HG02970 (cell line): ENCODE measurements around the gene PRUNE1.

Source experiments
- ATAC-seq: cut with Tn5 transposase; IDR thresholded peaks from one replicate; pipeline ENCODE4 v1.9.1; 2021; ENCODE audit warnings: mild to moderate bottlenecking, moderate library complexity, moderate number of reproducible peaks; ENCODE audit not compliant: unreplicated experiment, low FRiP score

The PRUNE1 gene

GRCh38 chr1:151002611-151003010 lies 5.6 kb upstream of the PRUNE1 start:
- ATAC-seq: no peak

GRCh38 chr1:151003180-151003579 lies 5.1 kb upstream of the PRUNE1 start:
- ATAC-seq: no peak

- ATAC-seq: no peak
Observed at GRCh38 chr1:151005729-151006319, 2.4 kb upstream of the PRUNE1 start.

- no peak for ATAC-seq
Observed at GRCh38 chr1:151006327-151007052, 1.8 kb upstream of the PRUNE1 start, which contains the start of gene MINDY1. Gene MINDY1, minus strand, starts transcription at chr1:151006902. Its CDS starts 4,285 bp downstream, at chr1:151002617.

- ATAC-seq: no peak
Observed at GRCh38 chr1:151007853-151008243, 401 bp upstream of the PRUNE1 start.

GRCh38 chr1:151009206-151009587 lies 948 bp downstream of the PRUNE1 start:
- no peak for ATAC-seq

- no peak for ATAC-seq
Observed at GRCh38 chr1:151009674-151010345, 1.6 kb downstream of the PRUNE1 start.

GRCh38 chr1:151010346-151010726 lies 2.1 kb downstream of the PRUNE1 start:
- no peak for ATAC-seq

- no peak for ATAC-seq
Observed at GRCh38 chr1:151011154-151011850, 3.1 kb downstream of the PRUNE1 start.

- no peak for ATAC-seq
Observed at GRCh38 chr1:151012684-151013471, 4.6 kb downstream of the PRUNE1 start.

- no peak for ATAC-seq
Observed at GRCh38 chr1:151013518-151013917, 5.3 kb downstream of the PRUNE1 start.

GRCh38 chr1:151024540-151025146 lies 16.4 kb downstream of the PRUNE1 start:
- no peak for ATAC-seq

- no peak for ATAC-seq
Observed at GRCh38 chr1:151026460-151026859, 18.2 kb downstream of the PRUNE1 start.

- ATAC-seq: no peak
Observed at GRCh38 chr1:151032164-151032563, 23.9 kb downstream of the PRUNE1 start.

GRCh38 chr1:151035167-151035566 lies 26.9 kb downstream of the PRUNE1 start:
- ATAC-seq: no peak

GRCh38 chr1:151036356-151036755 lies 28.1 kb downstream of the PRUNE1 start, which contains the start of gene BNIPL:
Gene BNIPL, plus strand, starts transcription at chr1:151036586. Its CDS starts 140 bp downstream, at chr1:151036726.
- ATAC-seq: no peak

GRCh38 chr1:151037032-151037431 lies 28.8 kb downstream of the PRUNE1 start:
- ATAC-seq: no peak

- no peak for ATAC-seq
Observed at GRCh38 chr1:151039521-151039920, 31.3 kb downstream of the PRUNE1 start.

- no peak for ATAC-seq
Observed at GRCh38 chr1:151043163-151043562, 34.9 kb downstream of the PRUNE1 start.

GRCh38 chr1:151047591-151047924 lies 39.3 kb downstream of the PRUNE1 start, which contains the start of gene C1orf56:
Gene C1orf56, plus strand, starts transcription at chr1:151047751. Its CDS starts 97 bp downstream, at chr1:151047848.
- no peak for ATAC-seq
